A549 (cell line): Measurements from ENCODE around the gene GSTM2.

Experiments used
- EHF ChIP-seq: fragments of 250-450 bp; sonication (Bioruptor Pico); IDR thresholded peaks from 2 replicates; pipeline ENCODE4 v1.5.0; 2020; ENCODE audit warnings: mild to moderate bottlenecking
- EP300 ChIP-seq, 2 experiments: fragments of >200 bp; sonication (Bioruptor Twin); formaldehyde crosslinking; IDR thresholded peaks; 2 replicates in 1 of 2; 3 replicates in 1 of 2; pipeline ENCODE4 v1.6.1; 2016 to 2017
- JUN ChIP-seq, 2 experiments: fragments of >200 bp; sonication (Bioruptor Twin); formaldehyde crosslinking; IDR thresholded peaks; 2 replicates in 1 of 2; 3 replicates in 1 of 2; pipeline ENCODE4 v1.6.1; 2016 to 2017
- JUNB ChIP-seq: fragments of >200 bp; sonication (Bioruptor Twin); formaldehyde crosslinking; IDR thresholded peaks from 2 replicates; pipeline ENCODE4 v1.6.1; 2016
- KDM5A ChIP-seq: fragments of 200-600 bp; sonication (generic); IDR thresholded peaks from 2 replicates; pipeline ENCODE4 v1.6.1; 2016; ENCODE audit warnings: antibody characterized with exemption, mild to moderate bottlenecking
- MYC ChIP-seq: IDR thresholded peaks from 2 replicates; pipeline ENCODE4 v1.6.1; 2012; ENCODE audit warnings: mild to moderate bottlenecking, inconsistent platforms, low read length, improper control_type of control experiment, borderline replicate concordance
- POLR2A ChIP-seq: IDR thresholded peaks from 2 replicates; pipeline ENCODE4 v1.6.1; 2012; ENCODE audit warnings: mild to moderate bottlenecking, low read length
- POLR2AphosphoS2 ChIP-seq: conservative IDR thresholded peaks from 2 replicates; pipeline ENCODE4 v1.6.1; 2012; ENCODE audit warnings: low read length, improper control_type of control experiment, inconsistent platforms
- ZC3H11A ChIP-seq: fragments of 450-650 bp; IDR thresholded peaks from 2 replicates; pipeline ENCODE4 v1.6.1; 2014; ENCODE audit warnings: antibody characterized with exemption, mild to moderate bottlenecking
- TF ChIP-seq, protein P1 (sequence below): fragments of >200 bp; sonication (Bioruptor Twin); formaldehyde crosslinking; IDR thresholded peaks from 3 replicates; pipeline ENCODE4 v1.5.1; 2016
- TF ChIP-seq, protein P2 (sequence below): fragments of 200-600 bp; sonication (generic); IDR thresholded peaks from 2 replicates; pipeline ENCODE4 v1.6.1; 2016; ENCODE audit warnings: antibody characterized with exemption, mild to moderate bottlenecking, moderate library complexity
- TF ChIP-seq, protein P3 (sequence below): IDR thresholded peaks from 2 replicates; pipeline ENCODE4 v1.6.1; 2012; ENCODE audit warnings: low read depth, borderline replicate concordance
- TF ChIP-seq, protein P4 (sequence below): IDR thresholded peaks from 2 replicates; pipeline ENCODE4 v1.6.1; 2012
- TF ChIP-seq, protein P5 (sequence below): fragments of 450-650 bp; IDR thresholded peaks from 2 replicates; pipeline ENCODE4 v1.6.1; 2014; ENCODE audit warnings: antibody characterized with exemption

DNA sequence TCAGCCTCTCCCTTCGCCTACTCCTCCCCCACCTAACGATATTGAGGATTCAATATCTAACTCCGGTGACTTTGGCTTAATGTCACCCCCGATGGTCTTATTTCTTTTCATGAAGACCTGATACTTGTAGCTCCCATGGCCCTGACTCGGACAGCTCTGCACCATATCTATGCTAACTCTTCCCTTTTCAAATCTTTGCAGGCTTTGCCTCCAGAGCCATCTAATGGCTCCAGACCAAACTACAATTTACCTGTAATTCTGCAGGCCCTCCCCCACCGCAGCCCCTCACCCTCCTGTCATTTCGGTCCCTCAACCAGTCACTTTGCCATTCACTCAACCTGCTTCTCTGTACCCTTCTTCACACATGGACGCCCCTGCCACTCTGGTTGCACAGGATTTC, 36.3 kb downstream of the GSTM2 start:
- TF ChIP-seq EHF = no peak
- TF ChIP-seq, protein P1, sequence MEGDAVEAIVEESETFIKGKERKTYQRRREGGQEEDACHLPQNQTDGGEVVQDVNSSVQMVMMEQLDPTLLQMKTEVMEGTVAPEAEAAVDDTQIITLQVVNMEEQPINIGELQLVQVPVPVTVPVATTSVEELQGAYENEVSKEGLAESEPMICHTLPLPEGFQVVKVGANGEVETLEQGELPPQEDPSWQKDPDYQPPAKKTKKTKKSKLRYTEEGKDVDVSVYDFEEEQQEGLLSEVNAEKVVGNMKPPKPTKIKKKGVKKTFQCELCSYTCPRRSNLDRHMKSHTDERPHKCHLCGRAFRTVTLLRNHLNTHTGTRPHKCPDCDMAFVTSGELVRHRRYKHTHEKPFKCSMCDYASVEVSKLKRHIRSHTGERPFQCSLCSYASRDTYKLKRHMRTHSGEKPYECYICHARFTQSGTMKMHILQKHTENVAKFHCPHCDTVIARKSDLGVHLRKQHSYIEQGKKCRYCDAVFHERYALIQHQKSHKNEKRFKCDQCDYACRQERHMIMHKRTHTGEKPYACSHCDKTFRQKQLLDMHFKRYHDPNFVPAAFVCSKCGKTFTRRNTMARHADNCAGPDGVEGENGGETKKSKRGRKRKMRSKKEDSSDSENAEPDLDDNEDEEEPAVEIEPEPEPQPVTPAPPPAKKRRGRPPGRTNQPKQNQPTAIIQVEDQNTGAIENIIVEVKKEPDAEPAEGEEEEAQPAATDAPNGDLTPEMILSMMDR = no peak
- TF ChIP-seq, protein P2, sequence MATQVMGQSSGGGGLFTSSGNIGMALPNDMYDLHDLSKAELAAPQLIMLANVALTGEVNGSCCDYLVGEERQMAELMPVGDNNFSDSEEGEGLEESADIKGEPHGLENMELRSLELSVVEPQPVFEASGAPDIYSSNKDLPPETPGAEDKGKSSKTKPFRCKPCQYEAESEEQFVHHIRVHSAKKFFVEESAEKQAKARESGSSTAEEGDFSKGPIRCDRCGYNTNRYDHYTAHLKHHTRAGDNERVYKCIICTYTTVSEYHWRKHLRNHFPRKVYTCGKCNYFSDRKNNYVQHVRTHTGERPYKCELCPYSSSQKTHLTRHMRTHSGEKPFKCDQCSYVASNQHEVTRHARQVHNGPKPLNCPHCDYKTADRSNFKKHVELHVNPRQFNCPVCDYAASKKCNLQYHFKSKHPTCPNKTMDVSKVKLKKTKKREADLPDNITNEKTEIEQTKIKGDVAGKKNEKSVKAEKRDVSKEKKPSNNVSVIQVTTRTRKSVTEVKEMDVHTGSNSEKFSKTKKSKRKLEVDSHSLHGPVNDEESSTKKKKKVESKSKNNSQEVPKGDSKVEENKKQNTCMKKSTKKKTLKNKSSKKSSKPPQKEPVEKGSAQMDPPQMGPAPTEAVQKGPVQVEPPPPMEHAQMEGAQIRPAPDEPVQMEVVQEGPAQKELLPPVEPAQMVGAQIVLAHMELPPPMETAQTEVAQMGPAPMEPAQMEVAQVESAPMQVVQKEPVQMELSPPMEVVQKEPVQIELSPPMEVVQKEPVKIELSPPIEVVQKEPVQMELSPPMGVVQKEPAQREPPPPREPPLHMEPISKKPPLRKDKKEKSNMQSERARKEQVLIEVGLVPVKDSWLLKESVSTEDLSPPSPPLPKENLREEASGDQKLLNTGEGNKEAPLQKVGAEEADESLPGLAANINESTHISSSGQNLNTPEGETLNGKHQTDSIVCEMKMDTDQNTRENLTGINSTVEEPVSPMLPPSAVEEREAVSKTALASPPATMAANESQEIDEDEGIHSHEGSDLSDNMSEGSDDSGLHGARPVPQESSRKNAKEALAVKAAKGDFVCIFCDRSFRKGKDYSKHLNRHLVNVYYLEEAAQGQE = no peak
- TF ChIP-seq EP300 (IDR thresholded peaks at IDR 0.05) = no peak
- TF ChIP-seq, protein P3, sequence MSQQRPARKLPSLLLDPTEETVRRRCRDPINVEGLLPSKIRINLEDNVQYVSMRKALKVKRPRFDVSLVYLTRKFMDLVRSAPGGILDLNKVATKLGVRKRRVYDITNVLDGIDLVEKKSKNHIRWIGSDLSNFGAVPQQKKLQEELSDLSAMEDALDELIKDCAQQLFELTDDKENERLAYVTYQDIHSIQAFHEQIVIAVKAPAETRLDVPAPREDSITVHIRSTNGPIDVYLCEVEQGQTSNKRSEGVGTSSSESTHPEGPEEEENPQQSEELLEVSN = no peak
- TF ChIP-seq MYC = no peak
- TF ChIP-seq, protein P4, sequence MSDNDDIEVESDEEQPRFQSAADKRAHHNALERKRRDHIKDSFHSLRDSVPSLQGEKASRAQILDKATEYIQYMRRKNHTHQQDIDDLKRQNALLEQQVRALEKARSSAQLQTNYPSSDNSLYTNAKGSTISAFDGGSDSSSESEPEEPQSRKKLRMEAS = no peak
- no peak for TF ChIP-seq ZC3H11A
- no peak for TF ChIP-seq JUN (IDR thresholded peaks at IDR 0.05)
- no peak for TF ChIP-seq JUNB
- no peak for TF ChIP-seq POLR2AphosphoS2
- no peak for TF ChIP-seq KDM5A
- TF ChIP-seq, protein P5, sequence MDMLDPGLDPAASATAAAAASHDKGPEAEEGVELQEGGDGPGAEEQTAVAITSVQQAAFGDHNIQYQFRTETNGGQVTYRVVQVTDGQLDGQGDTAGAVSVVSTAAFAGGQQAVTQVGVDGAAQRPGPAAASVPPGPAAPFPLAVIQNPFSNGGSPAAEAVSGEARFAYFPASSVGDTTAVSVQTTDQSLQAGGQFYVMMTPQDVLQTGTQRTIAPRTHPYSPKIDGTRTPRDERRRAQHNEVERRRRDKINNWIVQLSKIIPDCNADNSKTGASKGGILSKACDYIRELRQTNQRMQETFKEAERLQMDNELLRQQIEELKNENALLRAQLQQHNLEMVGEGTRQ = no peak
- no peak for TF ChIP-seq POLR2A
